ENCODE results near the gene CA11.

Gene CA11

GRCh38 chr19:48686088-48686487, 40.1 kb upstream of the CA11 start:
- H3K27me3 ChIP-seq (ENCODE audit: insufficient read depth, poor library complexity, severe bottlenecking): no peaks in the 10 kb centered on the region
- TF ChIP-seq GABPA (IDR thresholded peaks at IDR 0.05; ENCODE audit: low read depth) (no peak), SPI1 (IDR thresholded peaks at IDR 0.05; ENCODE audit: borderline replicate concordance, low read depth) (no peak), POLR2AphosphoS5 (IDR thresholded peaks at IDR 0.05; ENCODE audit: low read depth) (no peak)
- TF ChIP-seq, protein P1, sequence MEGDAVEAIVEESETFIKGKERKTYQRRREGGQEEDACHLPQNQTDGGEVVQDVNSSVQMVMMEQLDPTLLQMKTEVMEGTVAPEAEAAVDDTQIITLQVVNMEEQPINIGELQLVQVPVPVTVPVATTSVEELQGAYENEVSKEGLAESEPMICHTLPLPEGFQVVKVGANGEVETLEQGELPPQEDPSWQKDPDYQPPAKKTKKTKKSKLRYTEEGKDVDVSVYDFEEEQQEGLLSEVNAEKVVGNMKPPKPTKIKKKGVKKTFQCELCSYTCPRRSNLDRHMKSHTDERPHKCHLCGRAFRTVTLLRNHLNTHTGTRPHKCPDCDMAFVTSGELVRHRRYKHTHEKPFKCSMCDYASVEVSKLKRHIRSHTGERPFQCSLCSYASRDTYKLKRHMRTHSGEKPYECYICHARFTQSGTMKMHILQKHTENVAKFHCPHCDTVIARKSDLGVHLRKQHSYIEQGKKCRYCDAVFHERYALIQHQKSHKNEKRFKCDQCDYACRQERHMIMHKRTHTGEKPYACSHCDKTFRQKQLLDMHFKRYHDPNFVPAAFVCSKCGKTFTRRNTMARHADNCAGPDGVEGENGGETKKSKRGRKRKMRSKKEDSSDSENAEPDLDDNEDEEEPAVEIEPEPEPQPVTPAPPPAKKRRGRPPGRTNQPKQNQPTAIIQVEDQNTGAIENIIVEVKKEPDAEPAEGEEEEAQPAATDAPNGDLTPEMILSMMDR (IDR thresholded peaks at IDR 0.05; ENCODE audit: insufficient read depth, low read length): no peak
- TF ChIP-seq, protein P2, sequence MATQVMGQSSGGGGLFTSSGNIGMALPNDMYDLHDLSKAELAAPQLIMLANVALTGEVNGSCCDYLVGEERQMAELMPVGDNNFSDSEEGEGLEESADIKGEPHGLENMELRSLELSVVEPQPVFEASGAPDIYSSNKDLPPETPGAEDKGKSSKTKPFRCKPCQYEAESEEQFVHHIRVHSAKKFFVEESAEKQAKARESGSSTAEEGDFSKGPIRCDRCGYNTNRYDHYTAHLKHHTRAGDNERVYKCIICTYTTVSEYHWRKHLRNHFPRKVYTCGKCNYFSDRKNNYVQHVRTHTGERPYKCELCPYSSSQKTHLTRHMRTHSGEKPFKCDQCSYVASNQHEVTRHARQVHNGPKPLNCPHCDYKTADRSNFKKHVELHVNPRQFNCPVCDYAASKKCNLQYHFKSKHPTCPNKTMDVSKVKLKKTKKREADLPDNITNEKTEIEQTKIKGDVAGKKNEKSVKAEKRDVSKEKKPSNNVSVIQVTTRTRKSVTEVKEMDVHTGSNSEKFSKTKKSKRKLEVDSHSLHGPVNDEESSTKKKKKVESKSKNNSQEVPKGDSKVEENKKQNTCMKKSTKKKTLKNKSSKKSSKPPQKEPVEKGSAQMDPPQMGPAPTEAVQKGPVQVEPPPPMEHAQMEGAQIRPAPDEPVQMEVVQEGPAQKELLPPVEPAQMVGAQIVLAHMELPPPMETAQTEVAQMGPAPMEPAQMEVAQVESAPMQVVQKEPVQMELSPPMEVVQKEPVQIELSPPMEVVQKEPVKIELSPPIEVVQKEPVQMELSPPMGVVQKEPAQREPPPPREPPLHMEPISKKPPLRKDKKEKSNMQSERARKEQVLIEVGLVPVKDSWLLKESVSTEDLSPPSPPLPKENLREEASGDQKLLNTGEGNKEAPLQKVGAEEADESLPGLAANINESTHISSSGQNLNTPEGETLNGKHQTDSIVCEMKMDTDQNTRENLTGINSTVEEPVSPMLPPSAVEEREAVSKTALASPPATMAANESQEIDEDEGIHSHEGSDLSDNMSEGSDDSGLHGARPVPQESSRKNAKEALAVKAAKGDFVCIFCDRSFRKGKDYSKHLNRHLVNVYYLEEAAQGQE (IDR thresholded peaks at IDR 0.05; ENCODE audit: insufficient replicate concordance, low read depth): no peak
- H3K4me3 ChIP-seq (replicated peaks; ENCODE audit: insufficient read depth, low read length): no peak overlapping the region
- no peak for DNase-seq (ENCODE audit: low read depth in 1 of 2, low spot score in 1 of 2)
- H3K27ac ChIP-seq (replicated peaks): no peak overlapping the region

DNA sequence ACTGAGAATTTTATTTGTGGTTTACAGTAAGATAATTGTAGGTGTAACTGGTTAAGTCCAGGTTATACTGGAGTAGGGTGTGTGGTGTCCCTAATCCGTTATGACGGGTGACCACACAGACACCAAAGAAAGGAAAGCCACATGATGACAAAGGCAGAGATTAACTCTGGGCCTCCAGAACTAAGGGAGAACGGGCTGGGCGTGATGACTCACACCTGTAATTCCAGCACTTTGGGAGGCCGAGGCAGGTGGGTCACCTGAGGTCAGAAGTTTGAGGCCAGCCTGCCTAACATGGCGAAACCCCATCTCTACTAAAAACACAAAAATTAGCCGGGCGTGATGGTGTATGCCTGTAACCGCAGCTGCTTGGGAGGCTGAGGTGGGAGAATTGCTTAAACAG, 39.6 kb upstream of the CA11 start:
- TF ChIP-seq POLR2AphosphoS5 (IDR thresholded peaks at IDR 0.05; ENCODE audit: low read depth): no peak
- H3K27ac ChIP-seq (replicated peaks): no peak overlapping the region
- DNase-seq (ENCODE audit: low read depth in 1 of 2, low spot score in 1 of 2): no peak
- no peak overlapping the region for H3K4me3 ChIP-seq (replicated peaks; ENCODE audit: insufficient read depth, low read length)
- no peaks in the 10 kb centered on the region for H3K27me3 ChIP-seq (ENCODE audit: insufficient read depth, poor library complexity, severe bottlenecking)

DNA sequence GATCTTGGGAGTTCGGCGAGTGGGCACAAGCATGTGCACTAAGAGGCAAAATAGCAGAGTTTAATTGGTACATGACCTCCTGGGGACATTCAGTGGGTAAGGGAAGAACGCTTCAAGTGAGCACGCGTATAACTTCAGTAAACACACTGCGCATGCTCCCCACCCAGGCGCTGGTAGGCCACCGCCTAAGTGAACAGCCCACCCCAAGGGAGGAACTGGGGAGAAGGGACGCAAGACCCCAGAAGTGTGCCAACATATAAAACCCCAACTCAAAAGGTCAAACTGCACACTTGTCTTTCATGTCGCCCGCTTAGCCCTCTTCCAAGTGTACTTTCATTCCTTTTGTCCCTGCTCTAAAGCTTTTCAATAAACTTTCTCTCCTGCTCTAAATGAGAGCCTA, 37.4 kb upstream of the CA11 start:
- H3K27ac ChIP-seq (replicated peaks): no peak overlapping the region
- DNase-seq (ENCODE audit: low read depth in 1 of 2, low spot score in 1 of 2): no peak
- H3K4me3 ChIP-seq (replicated peaks; ENCODE audit: insufficient read depth, low read length): no peak overlapping the region
- H3K27me3 ChIP-seq (ENCODE audit: insufficient read depth, poor library complexity, severe bottlenecking): no peaks in the 10 kb centered on the region
- TF ChIP-seq, protein P2 (IDR thresholded peaks at IDR 0.05; ENCODE audit: insufficient replicate concordance, low read depth): no peak
- TF ChIP-seq POLR2AphosphoS5 (IDR thresholded peaks at IDR 0.05; ENCODE audit: low read depth) (no peak), GABPA (IDR thresholded peaks at IDR 0.05; ENCODE audit: low read depth) (no peak), SPI1 (IDR thresholded peaks at IDR 0.05; ENCODE audit: borderline replicate concordance, low read depth) (no peak)
- TF ChIP-seq, protein P1 (IDR thresholded peaks at IDR 0.05; ENCODE audit: insufficient read depth, low read length): no peak

DNA sequence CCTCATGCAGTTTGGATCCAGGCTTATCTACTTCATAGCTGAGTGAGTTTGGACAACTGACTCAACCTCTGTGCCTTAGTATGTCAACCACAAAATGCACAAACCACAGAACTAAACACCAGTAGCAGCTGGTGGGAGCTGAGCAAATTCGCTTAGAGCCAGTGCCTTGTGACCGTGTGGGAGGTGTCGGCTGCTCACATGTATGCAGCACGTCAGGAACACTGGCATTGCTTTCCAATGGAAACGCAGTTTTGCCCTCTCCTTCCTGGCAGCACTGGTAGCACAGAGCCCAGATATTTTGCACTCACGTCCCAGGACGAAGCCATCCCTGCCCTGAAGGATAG, 35.1 kb upstream of the CA11 start:
- TF ChIP-seq GABPA (IDR thresholded peaks at IDR 0.05; ENCODE audit: low read depth): no peak
- TF ChIP-seq, protein P2 (IDR thresholded peaks at IDR 0.05; ENCODE audit: insufficient replicate concordance, low read depth): no peak
- no peaks in the 10 kb centered on the region for H3K27me3 ChIP-seq (ENCODE audit: insufficient read depth, poor library complexity, severe bottlenecking)
- no peak overlapping the region for H3K4me3 ChIP-seq (replicated peaks; ENCODE audit: insufficient read depth, low read length)
- DNase-seq (ENCODE audit: low read depth in 1 of 2, low spot score in 1 of 2): peak in 1 of 2 experiments; percentile 42
- H3K27ac ChIP-seq (replicated peaks): no peak overlapping the region
